K562 (cell line): Measurements from ENCODE around the gene DAGLA. TPM values are rescaled to one million over a fixed set of nuclear protein-coding genes. Genes with fewer than 3 reads are reported as not detected.
A peak's percentile ranks its signal among the peaks of the same experiment; 100 is the strongest.

Experiments
- BMI1 ChIP-seq: fragments of 150-350 bp; IDR thresholded peaks from 2 replicates; pipeline ENCODE4 v1.6.1; 2014; ENCODE audit warnings: low read length
- CTBP1 ChIP-seq: fragments of 450-650 bp; IDR thresholded peaks from 2 replicates; pipeline ENCODE4 v1.6.1; 2016; ENCODE audit warnings: borderline replicate concordance
- CXXC5 ChIP-seq: fragments of 250-450 bp; sonication (Bioruptor Pico); IDR thresholded peaks from 2 replicates; pipeline ENCODE4 v1.8.0; 2022; ENCODE audit warnings: inconsistent platforms, mild to moderate bottlenecking, moderate library complexity
- ETV1 ChIP-seq: fragments of 450-650 bp; conservative IDR thresholded peaks from 2 replicates; pipeline ENCODE4 v1.6.1; 2016; ENCODE audit warnings: missing genetic modification characterization, control low read depth, low read depth, missing compliant biosample characterization
- HDAC2 ChIP-seq: fragments of 450-650 bp; IDR thresholded peaks from 2 replicates; pipeline ENCODE4 v1.6.1; 2016; ENCODE audit warnings: mild to moderate bottlenecking
- HOXB6 ChIP-seq: fragments of 250-450 bp; sonication (Bioruptor Pico); IDR thresholded peaks from 2 replicates; pipeline ENCODE4 v1.5.1; 2022; ENCODE audit warnings: mild to moderate bottlenecking, borderline replicate concordance
- MTA2 ChIP-seq: fragments of 450-650 bp; IDR thresholded peaks from 2 replicates; pipeline ENCODE4 v1.6.1; 2016; ENCODE audit warnings: low read depth
- NUFIP1 ChIP-seq: fragments of 450-650 bp; IDR thresholded peaks from 2 replicates; pipeline ENCODE4 v1.6.1; 2018; ENCODE audit not compliant: partially characterized antibody
- PRDM10 ChIP-seq: fragments of 450-650 bp; IDR thresholded peaks from 2 replicates; pipeline ENCODE4 v1.6.1; 2018; ENCODE audit not compliant: partially characterized antibody
- PTRF ChIP-seq: fragments of 450-650 bp; IDR thresholded peaks from 2 replicates; pipeline ENCODE4 v1.6.1; 2016; ENCODE audit warnings: mild to moderate bottlenecking, missing genetic modification characterization, missing compliant biosample characterization
- RAD21 ChIP-seq, 2 experiments: fragments of 250-450 bp in 1 of 2; fragments of 450-650 bp in 1 of 2; sonication (Bioruptor Pico) in 1 of 2; formaldehyde crosslinking in 1 of 2; IDR thresholded peaks in 1 of 2; conservative IDR thresholded peaks in 1 of 2; 2 replicates each; pipeline versions ENCODE4 v1.4.0 to v1.8.0; 2020 to 2022; ENCODE audit warnings: mild to moderate bottlenecking in 2 of 2, moderate library complexity in 1 of 2
- RAD51 ChIP-seq: fragments of 450-650 bp; IDR thresholded peaks from 2 replicates; pipeline ENCODE4 v1.7.1; 2016; ENCODE audit warnings: low read depth, mild to moderate bottlenecking, borderline replicate concordance
- TAF15 ChIP-seq: fragments of 200-400 bp; formaldehyde crosslinking; IDR thresholded peaks from 2 replicates; pipeline ENCODE4 v1.6.1; 2017; ENCODE audit warnings: mild to moderate bottlenecking, low read depth, low read length, moderate library complexity
- TAL1 ChIP-seq: fragments of 450-650 bp; IDR thresholded peaks from 2 replicates; pipeline ENCODE4 v1.6.1; 2016; ENCODE audit warnings: mild to moderate bottlenecking
- TCF15 ChIP-seq: fragments of 250-450 bp; sonication (Bioruptor Pico); IDR thresholded peaks from 2 replicates; pipeline ENCODE4 v1.8.0; 2022; ENCODE audit warnings: moderate library complexity, mild to moderate bottlenecking, inconsistent platforms
- TEAD1 ChIP-seq, 2 experiments: fragments of 450-650 bp in 1 of 2; sonication (generic) in 1 of 2; formaldehyde crosslinking; IDR thresholded peaks; 2 replicates each; pipeline versions ENCODE4 v1.4.0 to v1.8.0; 2020 to 2022; ENCODE audit warnings: mild to moderate bottlenecking in 2 of 2, missing genetic modification reagents in 1 of 2
- TFAP4 ChIP-seq: sonication (generic); formaldehyde crosslinking; IDR thresholded peaks from 2 replicates; pipeline ENCODE4 v1.8.0; 2022; ENCODE audit warnings: missing genetic modification reagents, mild to moderate bottlenecking, moderate library complexity, borderline replicate concordance
- ZKSCAN1 ChIP-seq: fragments of 150-350 bp; IDR thresholded peaks from 2 replicates; pipeline ENCODE4 v1.6.1; 2016; ENCODE audit warnings: low read depth, low read length
- ZNF324 ChIP-seq: fragments of 250-450 bp; sonication (Bioruptor Pico); IDR thresholded peaks from 2 replicates; pipeline ENCODE4 v1.4.0; 2020; ENCODE audit warnings: mild to moderate bottlenecking
- ZNF57 ChIP-seq: fragments of 450-650 bp; formaldehyde crosslinking; IDR thresholded peaks from 2 replicates; pipeline ENCODE4 v1.4.0; 2020; ENCODE audit warnings: mild to moderate bottlenecking, moderate library complexity
- ZNF583 ChIP-seq: fragments of 250-450 bp; sonication (Bioruptor Pico); IDR thresholded peaks from 2 replicates; pipeline ENCODE4 v1.4.0; 2020
- ZNF668 ChIP-seq: fragments of 250-450 bp; sonication (Bioruptor Pico); IDR thresholded peaks from 2 replicates; pipeline ENCODE4 v1.8.0; 2022; ENCODE audit warnings: mild to moderate bottlenecking, inconsistent platforms
- ZNF740 ChIP-seq, 3 experiments: fragments of 200-800 bp in 1 of 3; sonication (Bioruptor generic) in 1 of 3; sonication (generic) in 1 of 3; formaldehyde crosslinking in 1 of 3; IDR thresholded peaks; 2 replicates each; pipeline versions ENCODE4 v1.6.1 to v1.8.0; 2016 to 2022; ENCODE audit warnings: mild to moderate bottlenecking in 2 of 3, missing compliant biosample characterization in 2 of 3, missing genetic modification characterization in 2 of 3, missing genetic modification reagents in 1 of 3
- polyA plus RNA-seq, 8 experiments: library from polyadenylated mRNA; depleted of rRNA in 4 of 8; stranded (reverse) in 5 of 8; unstranded in 3 of 8; fragments of >200 nt; fragmentation: Nextera tagmentation in 2 of 8; fragmentation: Illumina TruSeq in 1 of 8; extraction: Ambion mirVana in 2 of 8; extraction: Trizol in 1 of 8; gene quantifications; 2 replicates each; pipeline versions ENCODE4 v1.2.1 to v1.2.3, GENCODE V29; 2011 to 2014; ENCODE audit warnings: inconsistent platforms in 1 of 8, missing spikeins in 1 of 8
- total RNA-seq, 7 experiments: library from RNA; depleted of rRNA in 6 of 7; stranded (reverse); fragments of >200 nt in 6 of 7; fragmentation: Illumina TruSeq in 2 of 7; extraction: Trizol in 2 of 7; gene quantifications; 2 replicates each; pipeline versions ENCODE4 v1.2.1 to v1.2.3, GENCODE V29; 2011 to 2021; ENCODE audit warnings: low replicate concordance in 1 of 7

DAGLA gene
- total and polyA plus RNA-seq, 9 of the 15 experiments (the other 6 are each of a cell fraction or from before 2014, with no cell fraction given): 0.03 to 0.16 (median 0.04) TPM; not detected in 4

GRCh38 chr11:61679893-61680621, at the start of gene DAGLA (continued):
- no peak for TF ChIP-seq TEAD1 (CRISPR knock-in tag; IDR thresholded peaks at IDR 0.05)
- TF ChIP-seq RAD21 (CRISPR knock-in tag; conservative IDR thresholded peaks at IDR 0.05 in 1 of 2, IDR thresholded peaks at IDR 0.05 in 1 of 2): peak; percentile 42 to 66
- no peak for TF ChIP-seq NUFIP1
- peak; percentile 99; the same call in 1 of the 2 replicates for TF ChIP-seq TAF15
- TF ChIP-seq ZKSCAN1: no peak
- TF ChIP-seq MTA2: no peak
- TF ChIP-seq HDAC2: no peak
- TF ChIP-seq BMI1: peak; percentile 88
- no peak for TF ChIP-seq ZNF740 (CRISPR knock-in tag; IDR thresholded peaks at IDR 0.05)
- TF ChIP-seq ZNF740 (tag; IDR thresholded peaks at IDR 0.05): no peak
- TF ChIP-seq TCF15 (CRISPR knock-in tag): no peak
- no peak for TF ChIP-seq ZNF57
- no peak for TF ChIP-seq ZNF324 (CRISPR knock-in tag)
- TF ChIP-seq PTRF (tag): no peak
- TF ChIP-seq PRDM10: no peak
- no peak for TF ChIP-seq ETV1
- peak; percentile 64 for TF ChIP-seq CXXC5 (CRISPR knock-in tag)
- TF ChIP-seq CTBP1: peak; percentile 31; the same call in 1 of the 2 replicates
- no peak for TF ChIP-seq TAL1
- TF ChIP-seq ZNF583 (CRISPR knock-in tag): no peak
- no peak for TF ChIP-seq RAD51
- no peak for TF ChIP-seq TFAP4 (CRISPR knock-in tag)
- TF ChIP-seq ZNF668 (CRISPR knock-in tag): no peak
- no peak for TF ChIP-seq HOXB6 (CRISPR knock-in tag)
